ENCODE measurements around the gene ASH1L.

DNA sequence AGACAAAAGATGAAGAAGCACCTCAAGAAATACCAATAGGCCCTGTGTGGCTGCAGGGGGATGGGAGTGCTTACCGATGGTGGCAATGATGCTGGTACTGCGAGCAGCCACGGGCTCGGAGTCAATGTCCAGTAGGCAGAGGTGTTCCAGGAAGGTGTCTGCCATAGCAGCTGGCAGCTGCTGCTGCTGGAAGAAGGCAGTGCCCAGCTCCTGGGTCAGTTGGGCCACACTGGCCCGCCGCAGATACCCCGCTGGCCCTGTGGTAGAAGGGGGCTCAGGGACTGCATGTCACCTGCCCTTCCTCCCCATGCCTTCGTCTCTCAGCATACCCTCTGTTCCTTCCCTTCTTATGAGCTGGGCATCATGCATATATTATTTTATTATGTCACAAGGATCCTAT, 262.6 kb downstream of the ASH1L start:
- TF ChIP-seq, protein P1, sequence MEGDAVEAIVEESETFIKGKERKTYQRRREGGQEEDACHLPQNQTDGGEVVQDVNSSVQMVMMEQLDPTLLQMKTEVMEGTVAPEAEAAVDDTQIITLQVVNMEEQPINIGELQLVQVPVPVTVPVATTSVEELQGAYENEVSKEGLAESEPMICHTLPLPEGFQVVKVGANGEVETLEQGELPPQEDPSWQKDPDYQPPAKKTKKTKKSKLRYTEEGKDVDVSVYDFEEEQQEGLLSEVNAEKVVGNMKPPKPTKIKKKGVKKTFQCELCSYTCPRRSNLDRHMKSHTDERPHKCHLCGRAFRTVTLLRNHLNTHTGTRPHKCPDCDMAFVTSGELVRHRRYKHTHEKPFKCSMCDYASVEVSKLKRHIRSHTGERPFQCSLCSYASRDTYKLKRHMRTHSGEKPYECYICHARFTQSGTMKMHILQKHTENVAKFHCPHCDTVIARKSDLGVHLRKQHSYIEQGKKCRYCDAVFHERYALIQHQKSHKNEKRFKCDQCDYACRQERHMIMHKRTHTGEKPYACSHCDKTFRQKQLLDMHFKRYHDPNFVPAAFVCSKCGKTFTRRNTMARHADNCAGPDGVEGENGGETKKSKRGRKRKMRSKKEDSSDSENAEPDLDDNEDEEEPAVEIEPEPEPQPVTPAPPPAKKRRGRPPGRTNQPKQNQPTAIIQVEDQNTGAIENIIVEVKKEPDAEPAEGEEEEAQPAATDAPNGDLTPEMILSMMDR (IDR thresholded peaks at IDR 0.05): no peak
- TF ChIP-seq POLR2A (IDR thresholded peaks at IDR 0.05): no peak

All from Peyer's patch (tissue), 4 donors.